A549 treated with GW870086 at 1 μM for 4 hours (cell line): Measurements from ENCODE around the gene CFAP44. TPM values are rescaled to one million over a fixed set of nuclear protein-coding genes. Genes with fewer than 3 reads are reported as not detected.

ENCODE experiments used
- total RNA-seq: library from RNA; stranded (reverse); fragments of 200-300 nt; extraction: Qiagen RNA extraction; gene quantifications from 5 replicates; pipeline ENCODE4 v1.2.3, GENCODE V29; 2022; ENCODE audit warnings: low read depth

The CFAP44 gene
- 1.3 to 2.3 TPM (median 2.0 TPM) in 5 replicates for total RNA-seq

GRCh38 chr3:113441051-113441770 is at the start of gene CFAP44:
TSS of gene CFAP44 (minus strand) at chr3:113441493. CDS start at chr3:113433664, 7,829 bp downstream.

Other genes starting within 250 kb of the CFAP44 start
- 4.4 to 7.1 TPM (median 5.9 TPM) in 5 replicates for gene BOC, start 229.9 kb downstream of the CFAP44 start, total RNA-seq
- 4.1 to 10.2 TPM (median 9.0 TPM) in 5 replicates for gene SPICE1, start 73.7 kb upstream of the CFAP44 start, total RNA-seq
- gene SIDT1, start 91.1 kb upstream of the CFAP44 start, total RNA-seq, result 0.43 to 1.1 TPM (median 0.80 TPM) in 5 replicates